Heart left ventricle (tissue), 16 donors: ENCODE results near the gene FBXW7. TPM values are rescaled to one million over a fixed set of nuclear protein-coding genes. Genes with fewer than 3 reads are reported as not detected.

Source experiments
- ATAC-seq, 4 donors: fragments of 200-7000 bp; cut with Tn5 transposase; one replicate each; pipeline ENCODE4 v1.9.1; 2020 to 2022; ENCODE audit warnings: moderate library complexity in 4 of 4, mild to moderate bottlenecking in 3 of 4, moderate number of reproducible peaks in 1 of 4
- DNase-seq, 5 donors: peaks; one replicate each; pipeline ENCODE4 v3.0.0-alpha.2; 2020
- H3K27ac ChIP-seq, 12 donors: fragments of 200-600 bp; sonication (generic) in 4 of 12; one replicate each; pipeline versions ENCODE4 v1.5.0 to v1.8.0; 2016 to 2022; ENCODE audit warnings: mild to moderate bottlenecking in 2 of 12
- H3K27me3 ChIP-seq, 9 donors: fragments of 200-600 bp; sonication (generic) in 2 of 9; one replicate each; pipeline versions ENCODE4 v1.5.1 to v1.8.0; 2016 to 2022; ENCODE audit warnings: mild to moderate bottlenecking in 3 of 9
- H3K36me3 ChIP-seq, 9 donors: fragments of 200-600 bp; sonication (generic) in 2 of 9; one replicate each; pipeline versions ENCODE4 v1.5.0 to v1.8.0; 2018 to 2022; ENCODE audit warnings: mild to moderate bottlenecking in 2 of 9
- H3K4me1 ChIP-seq, 12 donors: fragments of 200-600 bp; sonication (generic) in 4 of 12; one replicate each; pipeline versions ENCODE4 v1.5.0 to v1.8.0; 2016 to 2022; ENCODE audit warnings: mild to moderate bottlenecking in 3 of 12
- H3K4me3 ChIP-seq, 12 donors: fragments of 200-600 bp; sonication (generic) in 4 of 12; one replicate each; pipeline versions ENCODE4 v1.5.0 to v1.8.0; 2017 to 2022; ENCODE audit warnings: mild to moderate bottlenecking in 9 of 12, moderate library complexity in 4 of 12
- H3K9me3 ChIP-seq, 12 donors: fragments of 200-600 bp; sonication (generic) in 4 of 12; one replicate each; pipeline versions ENCODE4 v1.5.0 to v1.8.0; 2016 to 2022; ENCODE audit warnings: mild to moderate bottlenecking in 1 of 12
- POLR2A ChIP-seq, 2 donors: fragments of 450-650 bp; IDR thresholded peaks; one replicate each; pipeline ENCODE4 v1.6.1; 2017; ENCODE audit warnings: antibody characterized with exemption in 2 of 2, mild to moderate bottlenecking in 2 of 2, moderate library complexity in 2 of 2
- WGBS, 4 donors: extraction: QIAGEN DNeasy Blood & Tissue Kit in 2 of 4; methylation state at CpG; one replicate each; pipeline versions ENCODE4 v1.1.5 to v1.1.7; 2013 to 2018; 5-methylcytosine and 5-hydroxymethylcytosine counted together
- intact Hi-C, 10 donors: fragments of 100-400 bp; cut with DNase I; formaldehyde crosslinking; loops; one replicate each; pipeline versions ENCODE4 v1.11.1 to v1.14.2; 2022
- polyA plus RNA-seq, 2 donors: library from polyadenylated mRNA; stranded (reverse); fragments of 200-250 nt; gene quantifications; one replicate each; pipeline ENCODE4 v1.2.3, GENCODE V29; 2013
- total RNA-seq, 9 donors: library from RNA; depleted of rRNA in 2 of 9; stranded (reverse); fragments of >200 nt in 2 of 9; fragmentation: NEBNext Ultra II Directional in 3 of 9; extraction: Animal tissue kit (Norgen Biotek cat#: 25700) in 3 of 9; gene quantifications; one replicate each; pipeline versions ENCODE4 v1.1.0 to v1.2.4, GENCODE V29; 2016 to 2023
- TF ChIP-seq, protein P1 (sequence below), 12 donors: fragments of 200-600 bp; sonication (generic) in 4 of 12; IDR thresholded peaks; one replicate each; pipeline versions ENCODE4 v1.5.0 to v1.8.0; 2018 to 2022; ENCODE audit warnings: antibody characterized with exemption in 12 of 12, mild to moderate bottlenecking in 5 of 12
- donor health status: ischemic (EF 13 %, LVEDD 7.1; RV severe dilation, severe dysfunction).
- donor health status: healthy with polysubstance abuse.
- donor health status: DM: no; HTN: yes; CAD: no.
- donor health status: DM: no; HTN: no; CAD: no.
- donor health status: ischemic (EF 25% LVEDD 6.9; RV normal size, moderate dysfunction).
- donor health status: ischemic (EF 25% LVEDD 5.7; RV mildly dilated, moderate dysfunction).
- donor health status: healthy.
- donor health status: DM: yes; HTN: yes; CAD: no.
- donor health status: ischemic (EF 35%, LVEDD 5.7; RV mildly dilated, moderate dysfunction).
- donor health status: nonischemic (EF 11% LVEDD 7.7; RV severe dilation, severe dysfunction).
- donor health status: DM: yes; HTN: yes; CAD: no.
- donor health status: PGD.
- donor health status: ischemic (EF 29% LVEDD 5.4; RV normal size, mild dysfunction).
- donor health status: nonischemic (EF 23%, LVEDD 6.1; RV moderate dilation, normal function).

FBXW7 gene
- total and polyA plus RNA-seq, 11 donors: 20.6 to 74.1 (median 59.8) TPM

DNA sequence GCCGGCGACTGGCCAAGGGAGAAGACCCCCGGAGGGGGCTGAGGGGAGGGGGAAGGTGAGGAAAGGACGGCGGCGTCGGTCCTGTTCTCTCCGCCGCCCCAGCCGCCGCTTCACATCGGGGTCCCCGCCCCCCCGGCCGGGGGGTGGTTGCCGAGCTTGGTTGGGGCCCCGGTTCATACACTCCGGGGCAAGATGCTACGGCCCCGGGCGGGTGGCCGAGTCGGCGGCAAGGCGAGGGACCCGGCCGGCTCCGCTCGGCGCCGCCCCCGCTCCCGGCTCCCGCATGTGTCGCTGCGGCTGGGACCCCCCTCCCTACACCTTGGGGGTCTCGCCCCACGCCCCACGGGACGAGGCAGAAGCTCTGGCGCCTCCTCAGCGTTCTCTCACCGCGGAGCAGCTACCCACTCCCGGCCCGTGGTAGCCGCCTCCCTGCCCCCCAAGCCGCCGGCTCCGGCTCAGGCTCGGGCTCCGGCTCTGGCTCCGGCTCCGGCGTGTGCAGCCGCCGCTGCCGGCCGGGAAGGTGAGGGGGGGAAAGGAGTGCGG, 461 bp downstream of the FBXW7 start:
- TF ChIP-seq POLR2A (IDR thresholded peaks at IDR 0.05): no peak
- TF ChIP-seq, protein P1, sequence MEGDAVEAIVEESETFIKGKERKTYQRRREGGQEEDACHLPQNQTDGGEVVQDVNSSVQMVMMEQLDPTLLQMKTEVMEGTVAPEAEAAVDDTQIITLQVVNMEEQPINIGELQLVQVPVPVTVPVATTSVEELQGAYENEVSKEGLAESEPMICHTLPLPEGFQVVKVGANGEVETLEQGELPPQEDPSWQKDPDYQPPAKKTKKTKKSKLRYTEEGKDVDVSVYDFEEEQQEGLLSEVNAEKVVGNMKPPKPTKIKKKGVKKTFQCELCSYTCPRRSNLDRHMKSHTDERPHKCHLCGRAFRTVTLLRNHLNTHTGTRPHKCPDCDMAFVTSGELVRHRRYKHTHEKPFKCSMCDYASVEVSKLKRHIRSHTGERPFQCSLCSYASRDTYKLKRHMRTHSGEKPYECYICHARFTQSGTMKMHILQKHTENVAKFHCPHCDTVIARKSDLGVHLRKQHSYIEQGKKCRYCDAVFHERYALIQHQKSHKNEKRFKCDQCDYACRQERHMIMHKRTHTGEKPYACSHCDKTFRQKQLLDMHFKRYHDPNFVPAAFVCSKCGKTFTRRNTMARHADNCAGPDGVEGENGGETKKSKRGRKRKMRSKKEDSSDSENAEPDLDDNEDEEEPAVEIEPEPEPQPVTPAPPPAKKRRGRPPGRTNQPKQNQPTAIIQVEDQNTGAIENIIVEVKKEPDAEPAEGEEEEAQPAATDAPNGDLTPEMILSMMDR (IDR thresholded peaks at IDR 0.05): no peak
- Histone ChIP-seq H3K4me1 (peaks cover 4 to 66% (median 48%) of the 10 kb centered on the region in 12 donors), H3K36me3 (peaks cover 0 to 12% (median 2%) of the 10 kb centered on the region in 9 donors), H3K27ac (peak overlapping the region; percentile 83 to 95 (median 90)), H3K4me3 (peak overlapping the region; percentile 63 to 100 (median 90)), H3K9me3 (peaks cover 0 to 9% (median 0%) of the 10 kb centered on the region in 12 donors), H3K27me3 (no peaks in the 10 kb centered on the region)
- DNase-seq (peak in 2 of 5 donors; percentile 29 to 41), ATAC-seq (peak in 2 of 4 donors; percentile 21 to 38)
- intact Hi-C loops: loop anchor here in 2 of 10 donors (5.0 to 10.0 kb wide), 2 partner anchors 33 to 149 kb away; no protein-coding TSS in a partner anchor
- 0 to 3% (median 1%) methylated on average over 8 to 60 of the region's 60 CpGs for WGBS, 4 donors

DNA sequence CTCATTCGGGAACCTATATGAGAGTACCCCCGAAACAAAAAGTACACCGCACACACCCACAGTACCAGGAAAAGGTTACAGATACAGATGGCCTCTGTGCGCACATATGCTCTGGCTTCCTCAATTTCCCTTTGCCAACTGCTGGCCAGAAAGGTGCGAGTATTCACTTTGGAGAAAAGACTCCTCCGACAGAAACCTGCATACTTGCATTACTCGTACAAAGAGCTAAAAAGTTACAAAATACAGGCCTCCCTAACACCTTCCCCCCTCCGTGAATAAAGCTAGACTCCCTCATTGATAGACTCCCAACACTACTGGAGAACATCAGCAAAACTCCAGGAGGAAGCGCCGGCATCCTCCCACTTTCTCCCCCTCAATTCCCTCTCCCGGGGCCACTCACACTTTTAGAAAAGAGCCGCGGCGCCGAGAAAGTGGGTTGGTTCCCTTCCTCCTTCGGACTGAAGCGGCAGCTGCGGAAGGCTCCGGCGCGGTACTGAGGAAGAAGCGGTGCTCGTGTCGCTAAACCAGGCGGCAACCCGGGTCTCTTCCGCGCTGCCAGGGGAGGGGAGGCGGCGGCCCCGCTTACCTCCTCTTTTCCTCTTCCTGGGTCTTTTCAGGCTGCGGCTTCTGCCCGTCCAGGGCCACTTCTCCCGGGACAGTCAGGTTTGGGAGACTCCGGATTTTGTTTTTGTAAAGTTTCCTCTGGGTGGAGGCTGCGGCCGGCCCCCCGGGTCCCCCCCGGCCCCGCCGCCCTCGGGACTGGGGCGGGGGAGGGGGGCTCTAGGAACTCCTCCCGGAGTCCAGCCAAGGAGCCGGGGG, 1.1 kb downstream of the FBXW7 start:
- ATAC-seq: no peak
- H3K4me1 ChIP-seq: peaks cover 4 to 68% (median 48%) of the 10 kb centered on the region in 12 donors
- DNase-seq: peak; percentile 33 to 77 (median 55)
- H3K36me3 ChIP-seq: peaks cover 0 to 6% (median 4%) of the 10 kb centered on the region in 9 donors
- intact Hi-C loops: loop anchor here in 2 of 10 donors (5.0 to 10.0 kb wide), 2 partner anchors 32 to 150 kb away; no protein-coding TSS in a partner anchor
- H3K4me3 ChIP-seq: peak overlapping the region; percentile 63 to 100 (median 90)
- H3K27me3 ChIP-seq: no peaks in the 10 kb centered on the region
- TF ChIP-seq POLR2A (IDR thresholded peaks at IDR 0.05): no peak
- TF ChIP-seq, protein P1 (IDR thresholded peaks at IDR 0.05): no peak
- WGBS, 4 donors: 1 to 2% (median 2%) methylated on average over 19 to 45 of the region's 45 CpGs
- peaks cover 0 to 4% (median 0%) of the 10 kb centered on the region in 12 donors for H3K9me3 ChIP-seq
- H3K27ac ChIP-seq: peak overlapping the region in 11 of 12 donors; percentile 83 to 95 (median 91)

DNA sequence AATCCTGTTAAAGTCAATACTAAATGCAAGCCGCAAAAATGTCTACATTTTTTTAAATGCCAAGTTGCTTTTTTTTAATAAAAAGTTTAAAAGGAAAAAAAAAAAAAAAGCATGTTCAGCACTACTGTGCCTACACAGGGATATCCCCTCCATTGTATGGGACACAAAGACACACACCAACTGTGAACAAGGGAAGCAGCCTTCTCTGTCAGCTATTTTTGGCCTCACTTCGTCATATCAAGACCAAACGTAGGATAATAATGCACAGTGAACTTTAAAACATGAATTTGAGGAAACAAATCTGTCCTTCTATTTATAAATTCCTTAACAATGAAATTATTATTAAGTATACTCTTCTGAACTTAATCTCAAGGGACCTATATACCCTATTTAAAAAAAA, 4.4 kb downstream of the FBXW7 start:
- H3K9me3 ChIP-seq: no peaks in the 10 kb centered on the region
- 30 to 33% (median 31%) methylated on average over 3 of the region's 3 CpGs for WGBS, 4 donors
- TF ChIP-seq, protein P1 (IDR thresholded peaks at IDR 0.05): no peak
- no peak for TF ChIP-seq POLR2A (IDR thresholded peaks at IDR 0.05)
- ATAC-seq: no peak
- H3K27me3 ChIP-seq: no peaks in the 10 kb centered on the region
- H3K4me1 ChIP-seq: peaks cover 4 to 51% (median 35%) of the 10 kb centered on the region in 12 donors
- peak overlapping the region in 1 of 12 donors; percentile 6 for H3K27ac ChIP-seq
- H3K4me3 ChIP-seq: peak overlapping the region in 1 of 12 donors; percentile 3
- H3K36me3 ChIP-seq: peaks cover 0 to 12% (median 0%) of the 10 kb centered on the region in 9 donors
- no peak for DNase-seq
- intact Hi-C loops: loop anchor here in 1 of 10 donors (10.0 kb wide), 1 partner anchor 153 kb away; no protein-coding TSS in a partner anchor

DNA sequence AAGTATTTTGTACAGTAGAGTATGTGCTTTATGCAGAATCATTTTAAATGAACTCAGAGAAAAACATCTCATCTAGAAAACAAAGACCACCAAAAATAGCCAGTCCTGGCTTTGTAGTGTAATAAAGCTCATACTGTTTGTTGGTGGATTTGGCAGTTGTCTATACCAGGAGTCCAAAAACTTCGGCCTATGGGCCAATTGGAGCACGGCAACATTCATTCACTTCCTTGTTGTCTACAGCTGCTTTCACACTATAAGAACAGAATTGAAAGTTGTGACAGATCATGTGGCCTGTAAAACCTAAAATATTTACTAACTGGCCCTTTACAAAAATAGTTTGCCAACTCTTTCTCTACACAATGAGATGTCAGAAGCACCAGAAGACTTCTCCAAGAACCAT, 5.3 kb downstream of the FBXW7 start:
- no peak for TF ChIP-seq POLR2A (IDR thresholded peaks at IDR 0.05)
- TF ChIP-seq, protein P1 (IDR thresholded peaks at IDR 0.05): no peak
- intact Hi-C loops: loop anchor here in 1 of 10 donors (10.0 kb wide), 1 partner anchor 154 kb away; no protein-coding TSS in a partner anchor
- H3K9me3 ChIP-seq: no peaks in the 10 kb centered on the region
- WGBS, 4 donors: 76 to 86% (median 82%) methylated on average over 2 of the region's 2 CpGs
- H3K36me3 ChIP-seq: peaks cover 0 to 12% (median 0%) of the 10 kb centered on the region in 9 donors
- no peak overlapping the region for H3K4me3 ChIP-seq
- ATAC-seq (no peak), DNase-seq (no peak)
- H3K27ac ChIP-seq: no peak overlapping the region
- H3K4me1 ChIP-seq: peaks cover 4 to 51% (median 35%) of the 10 kb centered on the region in 12 donors
- no peaks in the 10 kb centered on the region for H3K27me3 ChIP-seq
